ENCODE measurements around the gene YIPF3.

GRCh38 chr6:43481075-43481474 lies 35.7 kb downstream of the YIPF3 start:
- TF ChIP-seq CTCF (IDR thresholded peaks at IDR 0.05) (no peak), POLR2A (IDR thresholded peaks at IDR 0.05) (no peak)
